ENCODE measurements around the gene AKNA.

Gene AKNA

DNA sequence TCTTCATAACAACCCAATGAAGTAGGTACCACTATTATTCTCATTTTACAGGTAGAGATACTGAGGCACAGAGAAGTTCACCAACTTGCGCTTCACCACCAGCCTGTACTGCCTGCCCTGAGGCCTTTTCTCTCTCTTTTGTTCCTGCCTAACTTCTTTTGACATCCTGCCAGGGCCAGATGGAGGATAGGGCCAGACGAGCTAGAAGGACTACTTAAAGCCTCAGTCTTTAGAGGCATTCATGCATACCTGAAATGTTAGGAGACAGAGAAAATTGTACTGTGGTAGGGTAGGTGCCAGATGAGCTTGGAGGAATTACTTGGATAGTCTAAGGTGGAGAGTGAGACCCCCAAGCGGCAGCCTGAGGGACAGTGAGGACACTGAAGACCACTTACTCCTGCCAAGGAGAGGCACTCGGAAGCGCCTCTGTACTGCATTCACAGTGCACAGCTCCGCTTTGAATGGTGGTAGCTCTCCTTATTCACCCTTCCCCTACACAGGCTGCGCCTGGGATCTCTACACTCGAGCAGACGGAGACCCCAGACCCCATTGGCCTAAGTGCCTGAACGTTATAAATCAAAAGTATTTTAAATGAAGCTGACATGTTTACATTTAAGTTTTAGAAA lies 71.1 kb downstream of the AKNA start:
- DNase-seq: no peak

DNA sequence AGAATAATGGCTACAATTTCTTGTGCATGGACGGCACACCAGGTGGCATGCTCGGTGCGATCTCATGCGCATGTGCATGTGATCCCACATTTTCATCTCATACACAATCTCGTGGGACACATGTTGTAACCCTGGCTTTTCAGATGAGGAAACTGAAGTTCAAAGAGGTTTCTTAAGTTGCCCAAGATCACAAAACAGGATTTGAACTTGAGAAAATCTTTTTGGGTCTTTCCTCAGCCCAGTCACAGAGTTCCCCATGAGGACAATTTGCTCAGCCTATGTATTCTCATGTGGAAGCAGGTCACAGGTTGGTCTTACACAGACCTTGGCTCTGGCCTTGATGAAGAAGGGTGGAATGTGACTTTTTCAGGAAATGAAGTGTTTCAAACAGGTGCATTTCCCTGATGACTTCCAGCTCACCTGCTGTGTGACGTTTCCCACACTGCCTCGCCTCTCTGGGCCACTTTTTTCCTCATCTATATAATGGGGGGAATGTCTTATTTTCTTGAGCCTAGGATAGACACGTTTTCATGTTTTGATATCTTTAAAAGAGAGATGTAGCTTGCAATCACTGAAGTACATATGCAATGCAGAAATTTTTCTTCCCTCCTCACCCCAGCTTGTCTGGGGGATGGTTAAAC lies 71.9 kb downstream of the AKNA start:
- no peak for DNase-seq

DNA sequence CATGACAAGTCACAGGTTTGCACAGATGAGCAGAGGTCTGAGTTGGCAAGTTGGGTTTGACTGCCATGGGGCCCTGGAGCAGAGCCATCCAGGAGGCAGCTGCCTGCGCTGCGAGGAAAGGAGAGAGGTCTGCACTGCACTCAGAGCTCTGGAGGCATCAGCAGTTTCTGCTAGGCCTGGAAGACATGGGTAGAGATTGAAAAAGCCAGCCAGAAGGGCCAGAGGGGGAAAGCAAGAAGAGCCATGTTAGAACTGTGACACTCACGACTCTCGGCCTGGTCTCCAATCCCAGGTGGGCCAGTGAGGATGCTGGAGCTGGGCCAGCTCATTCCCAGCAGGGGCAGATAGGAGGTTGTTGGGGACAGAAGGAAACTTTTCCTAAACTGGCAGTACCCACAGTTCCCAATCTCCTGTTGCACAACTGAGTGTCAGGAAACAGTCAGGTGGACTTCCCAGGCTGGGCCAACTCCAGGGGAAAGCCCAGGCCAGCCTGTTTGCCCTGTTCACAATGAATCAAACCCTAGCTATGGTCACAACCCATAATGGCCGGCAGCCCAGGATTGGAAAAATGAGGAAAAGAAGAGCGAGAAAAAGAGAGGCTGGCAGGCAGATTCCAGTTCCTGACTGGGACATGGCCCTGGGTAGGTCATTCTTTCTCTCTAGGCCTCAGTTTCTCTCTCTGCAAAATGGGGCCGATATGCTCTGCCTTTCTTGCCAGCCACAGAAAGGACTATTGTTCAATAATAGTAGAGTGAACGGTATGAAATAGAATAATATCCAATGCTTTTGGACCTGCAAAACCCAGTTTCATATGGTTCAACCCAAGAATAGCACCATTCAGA lies 72.7 kb downstream of the AKNA start:
- DNase-seq: no peak

DNA sequence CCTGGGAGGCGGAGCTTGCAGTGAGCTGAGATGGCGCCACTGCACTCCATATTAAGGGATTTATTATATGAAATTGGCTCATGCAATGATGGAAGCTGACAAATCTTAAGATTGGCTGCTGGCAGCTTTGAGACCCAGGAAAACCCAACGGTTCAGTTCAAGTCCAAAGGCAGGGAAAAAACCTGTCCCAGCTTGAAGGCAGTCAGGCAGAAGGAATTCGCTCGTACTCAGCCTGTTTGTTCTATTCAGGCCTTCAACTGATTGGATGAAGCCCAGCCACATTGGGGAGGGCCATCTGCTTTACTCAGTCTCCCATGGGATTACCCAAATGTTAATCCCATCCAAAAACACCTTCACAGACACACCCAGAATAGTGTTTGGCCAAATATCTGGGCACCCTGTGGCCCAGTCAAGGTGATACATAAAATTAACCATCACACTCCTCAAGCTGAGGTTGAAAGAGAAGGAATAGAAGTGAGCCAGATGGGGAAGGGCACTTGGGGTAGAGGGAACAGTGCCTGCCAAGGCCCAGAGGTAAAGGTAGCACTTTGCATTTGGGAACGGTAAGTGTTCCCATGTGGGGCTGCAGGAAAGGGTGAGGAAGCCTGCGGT lies 73.4 kb downstream of the AKNA start:
- no peak for DNase-seq

DNA sequence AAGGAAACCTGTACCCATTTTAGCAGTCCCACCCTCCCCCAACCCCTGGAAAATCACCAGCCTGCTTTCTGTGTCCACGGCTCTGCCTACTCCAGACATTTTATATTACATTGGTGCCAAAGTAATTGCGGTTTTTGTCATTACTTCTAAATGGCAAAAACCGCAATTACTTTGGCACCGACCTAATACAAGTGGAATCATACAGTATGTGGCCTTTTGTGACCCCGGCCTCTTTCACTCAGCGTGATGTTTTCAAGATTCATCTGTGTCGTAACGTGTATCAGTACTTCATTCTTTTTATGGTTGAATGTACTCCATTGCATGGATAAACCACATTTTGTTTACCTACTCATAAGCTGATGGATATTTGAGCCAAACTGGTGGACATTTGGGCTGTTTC lies 74.6 kb downstream of the AKNA start:
- no peak for DNase-seq

DNA sequence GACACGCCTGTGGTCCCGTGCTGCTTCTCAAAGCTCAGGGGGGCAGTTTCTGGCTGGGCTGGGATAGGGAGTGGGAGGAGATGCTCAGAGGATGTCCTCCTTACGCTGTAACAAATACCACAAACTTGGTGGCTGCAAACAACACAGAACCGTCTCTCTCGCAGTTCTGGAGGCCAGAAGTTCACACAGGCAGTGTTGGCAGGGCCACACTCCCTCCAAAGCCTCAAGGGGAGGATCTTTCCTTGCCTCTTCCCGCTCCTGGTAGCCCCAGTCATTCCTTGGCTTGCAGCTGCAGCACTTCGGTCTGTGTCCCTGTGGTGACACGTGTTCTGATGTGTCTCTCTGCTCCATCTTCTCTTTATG lies 75.3 kb downstream of the AKNA start:
- no peak for DNase-seq

DNA sequence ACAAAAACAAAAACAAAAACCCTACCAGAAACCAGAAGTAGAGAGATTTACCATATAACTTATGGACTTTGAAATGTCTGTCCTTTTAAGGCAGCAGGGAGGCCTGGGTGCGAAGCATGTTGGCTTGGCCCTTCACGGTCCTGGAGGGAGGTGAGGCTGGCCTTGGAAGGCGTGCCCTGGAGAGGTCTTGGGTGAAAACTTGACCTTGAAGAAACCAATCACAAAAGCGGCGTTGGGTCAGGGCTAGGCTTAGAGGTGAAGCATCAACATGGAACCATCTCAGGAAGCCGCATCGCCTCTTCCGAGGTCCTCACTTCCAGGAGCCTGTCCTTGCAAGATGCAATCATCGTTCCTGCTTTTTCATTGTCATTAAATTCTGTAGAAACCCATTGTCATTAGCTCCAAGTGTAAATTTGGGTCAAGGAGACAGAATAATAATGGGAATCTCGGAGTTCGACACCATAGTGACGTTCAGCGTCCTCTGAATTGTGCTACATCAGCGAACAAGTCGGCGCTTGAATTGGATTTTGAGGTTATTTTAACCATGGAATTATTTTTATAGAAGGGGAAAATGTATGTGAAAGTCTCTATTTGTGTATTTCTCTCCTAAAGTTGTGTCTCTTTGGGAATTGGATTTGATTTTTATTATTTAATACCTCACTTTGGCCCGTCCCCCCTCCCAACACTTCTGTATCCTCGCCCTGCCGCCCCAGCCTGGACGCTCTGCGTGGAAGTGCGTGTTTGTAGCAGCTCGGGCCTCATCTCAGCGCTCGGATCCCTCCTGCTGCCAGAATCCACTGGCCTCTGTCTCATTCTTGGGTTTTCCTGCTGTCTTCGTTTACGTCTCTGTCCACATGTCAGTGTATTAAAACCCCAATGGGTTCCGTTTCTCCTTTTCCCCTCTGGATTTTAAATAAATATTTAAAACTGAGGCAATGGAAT lies 75.9 kb downstream of the AKNA start:
- DNase-seq: no peak

DNA sequence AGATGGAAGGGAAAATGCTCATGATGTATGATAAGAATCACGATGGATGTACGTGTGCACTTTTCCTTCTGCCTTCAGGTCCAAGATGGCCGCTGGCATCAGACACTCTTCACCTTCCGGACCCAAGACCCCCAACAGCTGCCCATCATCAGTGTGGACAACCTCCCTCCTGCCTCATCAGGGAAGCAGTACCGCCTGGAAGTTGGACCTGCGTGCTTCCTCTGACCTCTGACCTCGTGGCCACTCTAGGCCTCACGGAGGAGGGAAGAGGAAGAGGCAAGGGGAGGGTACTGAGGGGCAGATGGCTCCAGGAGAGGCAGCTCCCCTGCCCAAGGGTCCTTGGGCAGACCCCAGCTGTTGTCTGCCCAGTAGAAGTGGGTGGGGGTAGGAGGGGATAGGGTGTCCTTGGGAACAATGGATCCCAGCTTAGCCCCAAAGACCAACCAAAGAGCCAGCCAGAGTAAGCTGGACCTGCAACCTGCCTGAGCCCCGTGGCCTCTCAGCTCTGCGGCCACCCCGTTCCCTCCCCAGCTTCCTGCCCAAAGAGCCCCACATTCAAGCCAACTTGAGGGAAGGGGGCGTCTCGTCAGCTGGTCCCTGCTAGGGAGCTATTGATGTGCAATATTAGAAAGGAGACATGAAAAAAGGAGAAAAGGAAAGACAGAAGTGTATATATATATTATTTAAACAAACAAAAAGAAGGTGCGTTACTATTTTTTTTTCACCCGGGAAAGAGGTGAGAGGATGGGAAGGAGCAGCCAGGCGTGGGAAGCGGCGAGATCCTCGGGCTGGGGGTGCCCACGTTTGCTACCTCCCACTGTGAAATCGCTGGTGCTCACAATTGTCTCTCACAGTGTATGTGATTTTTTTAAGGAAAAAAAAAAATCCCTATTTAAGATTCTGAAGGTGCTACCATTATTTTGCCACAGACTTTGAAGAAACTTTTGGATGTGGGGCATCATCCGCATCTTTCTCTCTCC lies 77.0 kb downstream of the AKNA start:
- DNase-seq: no peak

DNA sequence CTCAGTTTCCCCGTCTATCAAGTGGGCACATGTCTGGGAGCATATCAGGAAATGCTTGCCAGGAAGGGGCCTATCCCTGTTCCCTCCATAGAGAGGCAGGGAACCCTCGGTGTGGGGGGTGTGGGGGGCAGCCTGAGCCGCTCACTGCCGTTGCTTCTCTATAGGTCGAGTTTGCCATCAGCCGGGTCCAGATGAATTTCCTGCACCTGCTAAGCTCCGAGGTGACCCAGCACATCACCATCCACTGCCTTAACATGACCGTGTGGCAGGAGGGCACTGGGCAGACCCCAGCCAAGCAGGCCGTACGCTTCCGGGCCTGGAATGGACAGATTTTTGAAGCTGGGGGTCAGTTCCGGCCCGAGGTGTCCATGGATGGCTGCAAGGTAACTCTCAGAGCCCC lies 78.7 kb downstream of the AKNA start:
- DNase-seq: no peak

DNA sequence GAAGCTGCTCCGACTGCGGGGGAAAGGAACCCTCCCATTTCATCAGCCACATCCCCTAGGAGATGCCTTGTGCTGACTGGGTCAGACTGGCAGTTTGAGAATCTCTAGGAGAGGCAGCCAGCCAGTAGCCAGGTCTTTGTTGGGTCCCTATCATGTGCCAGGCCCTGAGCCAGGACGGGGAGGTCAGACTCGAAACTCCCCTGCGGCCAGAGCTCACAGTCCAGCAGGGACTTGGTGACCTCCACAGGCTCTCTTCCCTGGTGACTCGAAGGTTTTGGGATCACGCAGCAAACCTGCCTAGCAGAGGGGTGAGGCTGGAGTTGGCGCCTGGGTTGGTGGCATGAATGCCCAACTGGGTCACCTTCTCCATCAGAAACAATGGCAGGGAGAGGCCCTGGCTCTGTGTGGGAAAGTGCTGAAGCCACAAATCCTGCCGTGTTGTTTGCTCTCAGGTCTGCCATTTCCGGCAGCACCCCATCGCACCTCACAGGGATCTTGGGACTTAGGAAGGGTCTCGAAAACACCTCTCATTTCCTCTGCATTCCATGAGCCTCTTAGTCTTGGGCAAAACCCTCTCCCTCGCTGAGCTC lies 79.3 kb downstream of the AKNA start:
- no peak for DNase-seq

DNA sequence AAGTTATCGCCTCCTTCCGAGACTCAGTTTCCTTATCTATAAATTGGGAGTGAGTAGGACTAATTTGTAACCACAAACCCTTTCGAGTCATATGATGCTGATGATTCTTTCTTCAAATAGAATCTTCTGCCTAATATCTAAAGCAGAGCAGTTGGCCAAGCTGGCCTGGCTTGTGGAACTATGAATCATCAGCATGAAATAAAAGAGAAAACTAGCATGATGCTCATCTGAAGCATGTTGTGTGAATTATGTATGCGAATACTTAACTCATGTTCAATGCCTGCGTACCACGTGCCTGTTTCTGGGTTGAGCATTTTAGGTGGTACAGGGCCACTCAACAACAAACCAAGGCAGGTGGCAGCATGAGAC lies 79.9 kb downstream of the AKNA start:
- no peak for DNase-seq

DNA sequence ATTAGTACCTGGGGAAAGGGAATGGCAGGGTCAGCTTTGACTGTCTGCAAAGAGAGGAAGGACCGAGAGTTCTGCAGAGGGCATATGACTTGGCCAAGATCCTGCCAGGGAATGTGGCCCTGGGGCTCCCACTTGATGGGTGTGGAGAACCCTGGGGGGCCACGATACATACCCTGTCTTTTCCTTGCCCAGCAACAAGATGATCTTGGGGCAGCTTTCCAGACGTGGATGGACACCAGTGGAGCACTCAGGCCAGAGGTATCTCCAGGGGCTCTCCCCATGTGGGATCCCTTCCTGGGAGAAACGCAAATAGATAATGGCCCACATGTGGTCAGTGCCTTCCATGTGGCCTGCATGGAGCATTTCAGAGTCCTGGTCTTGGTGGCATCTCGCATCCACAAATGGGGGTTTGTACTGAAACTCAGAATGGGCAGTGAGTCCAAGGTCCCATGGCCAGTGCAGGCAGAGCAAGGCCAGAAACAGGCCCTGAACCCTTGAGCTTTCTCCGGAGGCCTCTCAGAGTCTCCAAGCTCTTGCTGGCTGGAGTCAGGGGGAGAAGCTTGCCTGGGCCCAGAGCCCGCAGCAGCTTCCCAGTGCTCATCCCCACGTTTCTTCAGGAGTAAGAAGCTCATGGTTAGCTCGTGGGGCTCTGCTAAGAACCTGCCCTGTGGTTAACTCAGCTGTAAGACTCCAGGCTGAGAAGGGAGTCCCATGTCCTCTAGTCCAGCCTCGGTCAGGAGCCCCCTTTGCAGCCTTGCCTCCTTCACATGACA lies 83.2 kb downstream of the AKNA start:
- no peak for DNase-seq

DNA sequence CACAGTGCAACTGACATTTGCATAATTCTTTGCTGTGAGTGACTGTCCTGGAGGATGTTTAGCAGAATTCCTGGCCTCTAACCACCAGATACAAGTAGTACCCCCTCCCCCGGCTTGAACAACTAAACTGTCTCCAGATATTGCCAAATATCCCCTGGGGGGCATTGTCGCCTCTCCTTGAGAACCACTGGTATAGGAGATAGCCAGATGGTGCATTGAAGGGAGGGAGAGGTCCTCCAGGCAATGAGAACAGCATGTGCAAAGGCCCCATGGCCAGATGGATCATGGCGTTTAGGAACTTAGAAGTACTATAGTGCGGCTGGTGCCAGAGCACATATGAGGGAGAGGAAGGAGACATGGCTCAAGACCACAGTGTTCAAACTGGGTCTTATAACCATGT lies 83.8 kb downstream of the AKNA start:
- no peak for DNase-seq

DNA sequence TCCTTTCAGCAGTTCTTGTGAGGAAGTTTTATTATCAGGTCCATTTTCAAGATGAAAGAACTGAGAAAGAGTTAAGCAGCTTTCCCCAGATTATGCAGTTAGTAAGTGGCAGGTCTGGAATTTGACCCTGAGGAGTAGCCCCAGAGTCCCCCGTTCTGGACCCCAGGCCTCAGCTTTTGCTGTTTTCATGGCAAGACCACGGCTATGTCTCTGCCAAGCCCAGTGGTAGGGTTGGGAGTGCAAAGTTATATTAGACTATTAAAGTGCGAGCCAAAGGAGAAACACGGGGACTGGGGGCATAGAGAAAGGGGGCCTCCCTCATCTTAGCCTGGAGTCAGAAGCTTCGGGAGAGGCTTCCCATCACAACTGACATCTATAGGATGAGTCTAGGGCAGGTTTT lies 84.2 kb downstream of the AKNA start:
- no peak for DNase-seq

DNA sequence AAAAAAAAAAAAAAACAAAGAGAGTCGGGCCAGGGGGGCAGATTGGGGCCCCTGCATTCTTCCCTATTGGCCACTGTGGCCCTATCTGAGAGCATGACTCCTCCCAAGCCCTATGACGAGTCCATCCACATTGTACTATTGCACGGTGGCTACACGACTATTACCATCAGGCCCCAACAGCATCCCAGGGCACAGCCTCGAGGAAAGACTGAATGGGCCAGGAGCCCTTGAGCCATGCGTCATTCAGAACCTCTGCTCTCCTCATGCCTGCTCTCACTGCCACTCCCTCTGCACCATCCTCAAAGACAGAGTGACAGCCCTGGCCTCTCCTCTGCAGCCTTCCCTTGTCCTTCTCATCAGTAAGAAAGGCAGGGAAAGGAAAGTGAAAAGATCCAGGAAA lies 85.1 kb downstream of the AKNA start:
- DNase-seq: no peak

DNA sequence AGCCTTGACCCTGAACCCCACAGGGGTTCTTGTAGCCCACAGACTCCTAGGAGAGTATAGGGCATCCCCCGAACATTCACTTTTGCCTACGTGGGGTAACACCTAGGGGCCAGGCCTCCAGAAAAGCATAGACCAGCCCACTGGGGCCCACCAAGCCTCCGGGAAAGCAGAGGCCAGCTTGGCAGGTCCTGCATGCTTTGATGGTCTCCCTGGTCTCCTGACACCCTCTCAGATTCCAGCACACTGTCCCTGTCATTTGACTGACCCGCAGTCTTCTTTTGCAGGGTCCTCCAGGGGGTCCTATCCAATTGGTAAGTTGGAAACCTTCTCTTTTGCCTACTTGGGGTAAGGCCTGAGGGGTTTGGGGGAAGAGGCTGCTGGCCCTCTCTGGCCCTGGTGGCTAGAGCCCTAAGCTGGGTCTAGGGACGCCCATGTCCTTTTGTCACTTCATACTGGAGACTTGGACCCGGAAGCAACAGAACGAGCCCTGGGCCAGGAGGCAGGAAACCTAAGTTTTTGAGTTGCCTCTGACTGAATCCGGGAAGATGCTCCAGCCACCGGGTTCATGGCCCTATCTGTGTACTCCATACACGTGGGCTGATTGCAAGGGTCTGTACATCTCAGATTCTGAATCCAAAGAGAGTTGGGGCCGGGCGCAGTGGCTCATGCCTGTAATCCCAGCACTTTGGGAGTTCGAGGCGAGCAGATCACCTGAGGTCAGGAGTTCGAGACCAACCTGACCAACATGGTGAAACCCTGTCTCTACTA lies 85.8 kb downstream of the AKNA start:
- no peak for DNase-seq

DNA sequence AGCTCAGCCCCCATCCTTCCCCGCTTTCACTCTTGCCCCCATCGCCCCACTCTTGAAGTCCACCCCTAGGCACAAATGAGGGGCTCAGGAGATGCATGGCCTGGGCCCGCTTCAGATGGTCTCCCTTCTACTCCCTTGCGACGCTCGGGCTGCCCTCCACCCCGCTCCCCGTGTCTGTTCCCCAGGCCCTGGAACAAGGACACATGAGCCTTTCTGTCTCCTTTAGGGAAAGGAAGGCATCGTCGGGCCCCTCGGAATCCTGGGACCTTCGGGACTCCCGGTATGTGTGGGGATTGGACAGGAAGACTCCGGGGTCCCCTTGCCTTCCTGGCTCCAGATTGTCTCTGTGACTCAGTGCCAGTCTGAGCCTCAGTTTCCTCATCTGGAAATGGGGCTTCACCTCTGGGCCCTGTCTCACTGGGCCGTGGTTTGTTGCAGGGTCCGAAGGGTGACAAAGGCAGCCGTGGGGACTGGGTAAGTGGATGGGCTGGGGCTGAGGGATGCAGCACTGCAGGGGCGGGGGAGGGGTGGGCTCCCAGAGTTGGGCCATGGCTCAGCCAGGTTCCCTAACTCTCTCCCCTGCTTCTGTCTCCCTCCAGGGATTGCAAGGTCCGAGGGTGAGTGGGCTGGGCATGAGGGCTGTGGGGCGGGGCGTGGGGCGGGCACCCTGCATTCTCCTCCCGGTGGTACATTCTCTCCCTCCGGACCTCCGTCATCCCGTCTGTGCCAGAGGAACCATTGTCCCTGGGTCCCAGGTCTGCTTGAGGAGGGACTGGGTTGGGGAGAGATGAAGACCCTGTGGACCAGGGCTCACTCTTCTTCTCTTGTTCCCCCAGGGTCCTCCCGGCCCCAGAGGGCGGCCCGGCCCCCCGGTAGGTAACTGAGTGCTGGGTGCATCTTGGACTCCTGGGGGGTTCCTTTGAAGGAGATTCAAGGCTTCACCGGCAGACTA lies 86.7 kb downstream of the AKNA start:
- DNase-seq: no peak

DNA sequence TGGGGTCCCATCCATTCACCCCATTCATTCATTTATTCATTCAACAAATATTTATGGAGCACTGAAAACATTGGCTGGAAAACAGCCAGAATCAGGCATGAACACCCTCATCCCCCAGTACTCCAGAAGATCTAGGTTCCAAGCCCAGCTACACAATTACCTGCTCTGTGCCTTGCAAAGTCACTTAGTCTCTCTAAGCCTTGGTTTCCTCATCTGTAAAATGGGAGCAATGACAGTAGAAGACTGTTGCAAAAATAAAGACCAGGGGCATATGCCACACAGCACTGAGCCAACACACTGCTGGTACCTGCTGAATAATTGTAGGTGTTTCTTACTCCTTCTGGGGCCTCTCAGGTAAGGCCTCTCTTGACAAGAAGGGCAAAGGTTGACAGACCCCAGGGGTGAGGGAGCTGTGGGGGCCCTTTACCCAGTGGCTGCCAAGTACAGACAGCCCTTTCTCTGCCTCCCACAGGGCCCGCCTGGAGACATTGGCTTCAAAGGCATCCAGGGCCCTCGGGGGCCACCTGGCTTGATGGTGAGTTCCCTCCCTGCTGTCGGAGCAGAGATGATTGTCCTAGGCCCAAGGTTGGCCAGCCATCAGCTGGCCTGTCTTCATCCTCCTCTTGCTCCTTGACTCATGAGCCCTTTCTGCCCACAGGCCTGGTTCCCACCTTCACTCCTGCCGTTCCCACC lies 87.5 kb downstream of the AKNA start:
- DNase-seq: no peak
